GM18870 (cell line): ENCODE measurements around the gene NKX1-1.

ENCODE experiments used
- ATAC-seq: cut with Tn5 transposase; IDR thresholded peaks from one replicate; pipeline ENCODE4 v1.9.1; 2021; ENCODE audit warnings: moderate library complexity; ENCODE audit not compliant: unreplicated experiment

Gene NKX1-1

GRCh38 chr4:1362046-1362445 lies 44.2 kb downstream of the NKX1-1 start:
- ATAC-seq = no peak

DNA sequence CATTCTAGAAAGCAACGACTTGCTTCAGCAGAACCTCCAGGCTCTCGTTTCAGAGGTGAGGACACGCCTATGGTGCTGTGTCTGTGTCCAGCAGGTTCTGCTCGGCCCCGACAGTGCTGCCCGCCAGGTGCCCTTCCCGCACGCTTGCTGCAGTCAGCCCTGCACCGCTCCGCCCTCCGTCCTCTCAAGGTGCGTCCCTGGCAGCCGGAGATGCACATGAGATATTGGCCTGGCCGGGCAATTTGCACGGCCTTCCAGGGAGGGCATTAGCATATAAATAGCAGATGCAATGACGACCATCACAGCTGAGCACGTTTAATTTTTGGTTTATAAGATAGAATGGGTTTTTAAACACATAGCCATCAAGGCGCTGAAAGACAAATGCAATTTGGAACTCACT lies 44.8 kb downstream of the NKX1-1 start:
- no peak for ATAC-seq

GRCh38 chr4:1360423-1361283 lies 45.6 kb downstream of the NKX1-1 start:
- no peak for ATAC-seq

GRCh38 chr4:1359976-1360375 lies 46.3 kb downstream of the NKX1-1 start:
- ATAC-seq = no peak

GRCh38 chr4:1359144-1359501 lies 47.1 kb downstream of the NKX1-1 start:
- no peak for ATAC-seq

DNA sequence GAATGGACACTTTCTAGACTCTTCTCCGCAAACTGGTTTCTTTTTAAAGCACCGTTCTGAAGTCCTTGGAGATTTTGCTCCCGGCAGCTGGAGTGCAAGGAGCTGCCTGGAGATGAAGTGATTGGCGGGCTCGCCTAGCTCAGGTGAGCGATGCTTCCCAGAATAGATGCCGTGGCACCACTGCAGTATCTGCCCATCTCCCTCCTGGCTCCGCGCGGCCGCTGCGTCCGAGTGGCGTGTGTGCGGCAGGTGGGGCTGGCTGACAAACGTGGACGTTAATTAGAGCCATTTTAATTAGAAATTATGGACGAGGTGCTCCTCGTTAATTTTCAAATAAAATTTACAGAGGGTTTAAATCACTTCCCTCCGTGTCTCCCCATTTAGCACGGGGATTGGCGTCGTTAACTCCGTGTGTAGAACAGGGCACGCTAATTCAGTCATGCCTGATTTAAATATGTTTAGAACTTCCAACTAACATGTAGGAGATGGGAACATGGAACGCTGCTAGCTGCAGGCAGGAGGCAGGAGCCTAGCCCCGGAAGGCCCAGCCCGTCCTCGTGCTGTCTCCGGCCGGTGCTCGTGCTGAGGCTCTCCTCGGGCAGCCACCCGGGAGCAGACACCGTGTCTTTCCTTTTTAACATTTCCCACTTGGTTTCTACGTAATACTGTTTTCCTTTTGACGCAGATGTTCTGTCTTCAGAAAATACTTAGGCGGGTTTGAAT lies 47.7 kb downstream of the NKX1-1 start:
- ATAC-seq = no peak

DNA sequence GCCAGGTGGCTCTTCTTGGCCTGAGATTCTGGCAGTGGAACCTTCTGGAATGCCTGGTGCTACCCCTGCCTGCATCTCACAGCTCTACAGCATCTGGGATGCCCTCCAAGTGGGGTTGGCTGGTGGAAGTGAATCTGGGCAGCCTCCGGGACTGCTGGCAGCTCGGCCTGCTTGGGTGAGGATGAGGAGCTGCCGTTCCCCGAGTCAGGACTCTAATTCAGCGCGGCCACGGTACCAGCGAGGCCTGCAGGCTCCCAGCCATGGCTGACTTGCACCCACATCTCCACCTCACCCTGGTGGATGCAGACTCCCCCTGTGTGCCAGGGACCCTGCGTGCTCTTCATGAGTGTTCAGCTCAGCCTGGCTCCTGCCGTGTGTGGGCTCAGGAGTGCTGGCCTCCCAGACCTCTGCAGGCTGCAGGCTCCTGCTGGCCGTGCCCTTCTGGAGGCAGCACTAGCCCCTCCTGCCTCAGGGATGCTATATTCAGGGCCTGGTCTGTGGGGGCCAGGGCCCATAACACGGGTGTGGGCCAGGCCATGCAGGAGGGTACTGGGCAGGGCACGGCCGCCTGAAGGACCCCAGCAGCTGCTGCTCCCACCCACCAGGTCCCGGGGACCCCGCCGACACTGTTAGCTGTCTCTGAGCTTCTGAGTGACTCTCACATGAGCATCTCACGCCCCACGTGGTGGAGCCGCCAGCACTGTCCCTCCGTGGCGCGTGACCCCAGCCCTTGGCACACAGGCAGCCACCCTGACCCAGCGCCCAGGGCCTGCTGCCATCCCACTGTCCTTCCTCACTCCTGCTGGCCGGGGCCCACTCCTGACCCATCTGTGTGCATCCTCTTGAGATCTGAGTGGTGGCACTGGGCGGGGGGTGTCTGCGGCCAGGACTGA lies 48.6 kb downstream of the NKX1-1 start:
- no peak for ATAC-seq

- no peak for ATAC-seq
Observed at GRCh38 chr4:1356181-1356998, 49.9 kb downstream of the NKX1-1 start.

DNA sequence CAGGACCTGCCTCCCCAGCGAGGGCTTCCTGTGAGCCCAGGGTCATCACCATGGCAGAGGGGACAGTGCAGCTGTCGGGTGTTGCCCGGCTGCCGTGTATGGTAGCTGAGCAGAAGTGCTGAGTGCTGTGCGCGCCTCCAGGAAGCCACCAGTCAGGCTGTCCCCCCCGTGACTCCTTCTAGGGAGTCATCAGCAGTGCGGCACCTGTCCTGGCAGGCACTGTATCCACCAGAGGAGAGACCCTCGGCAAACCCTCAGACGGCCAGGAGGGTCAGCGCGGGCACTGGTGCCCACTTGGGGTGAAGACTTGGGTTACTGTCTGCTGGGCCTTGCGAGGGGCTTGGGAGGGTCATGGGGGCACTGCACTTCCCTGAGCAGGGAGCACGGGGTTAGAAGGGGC lies 50.9 kb downstream of the NKX1-1 start:
- ATAC-seq = no peak

DNA sequence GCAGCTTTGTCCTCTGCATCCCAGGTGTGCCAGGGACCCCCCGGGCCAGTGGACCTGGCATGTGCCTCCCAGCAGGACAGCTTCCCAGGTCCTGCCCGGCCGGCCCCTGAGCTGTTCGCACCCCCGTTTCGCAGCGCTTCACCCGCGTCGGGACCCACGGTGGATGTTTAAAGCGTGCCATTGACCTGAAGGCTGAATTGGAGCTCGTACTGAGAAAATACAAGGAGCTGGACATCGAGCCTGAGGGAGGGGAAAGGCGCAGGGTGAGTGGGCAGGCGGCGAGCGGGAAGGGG lies 51.3 kb downstream of the NKX1-1 start:
- ATAC-seq = no peak

DNA sequence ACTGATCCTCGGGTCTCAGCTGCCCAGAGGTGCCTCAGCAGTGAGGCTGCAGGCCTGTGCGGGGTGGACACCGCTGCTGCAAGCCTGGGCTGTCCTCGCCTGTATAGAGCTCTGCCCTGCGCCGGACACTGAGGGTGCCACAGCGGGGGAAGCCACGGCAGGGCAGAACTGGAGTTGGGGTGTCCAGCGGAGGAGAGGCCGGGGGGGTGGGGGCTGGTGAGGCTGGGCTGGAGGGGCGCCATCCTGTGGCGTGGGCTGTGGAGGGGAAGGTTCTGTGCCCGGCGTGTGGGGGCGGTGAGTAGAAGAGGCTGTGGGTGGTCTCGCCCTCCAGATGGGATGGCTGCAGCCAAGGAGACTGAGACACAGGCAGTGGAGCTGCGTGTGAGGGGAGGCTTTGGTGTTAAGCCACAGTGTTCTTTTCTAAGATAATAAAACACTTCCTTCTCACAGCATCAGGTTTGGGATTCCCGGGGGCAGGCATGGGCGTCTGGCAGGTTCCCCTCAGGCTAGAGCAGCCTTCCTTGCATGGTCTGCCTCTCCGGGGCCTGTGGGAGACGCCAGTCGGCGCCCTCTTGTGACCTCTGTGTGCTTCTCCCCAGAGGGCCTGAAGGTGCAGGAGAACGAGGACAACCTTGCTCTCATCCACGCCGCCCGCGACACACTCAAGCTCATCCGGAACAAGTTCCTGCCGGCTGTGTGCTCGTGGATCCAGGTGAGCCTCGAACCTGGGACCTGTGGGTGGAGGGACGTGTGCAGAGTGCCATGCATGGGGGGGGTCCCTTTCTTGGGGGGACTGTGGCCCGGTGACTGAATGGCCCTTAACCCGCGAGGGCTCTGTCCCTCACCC lies 51.9 kb downstream of the NKX1-1 start:
- ATAC-seq = no peak

- no peak for ATAC-seq
Observed at GRCh38 chr4:1353186-1354055, 52.8 kb downstream of the NKX1-1 start.
